WI38 (cell line): Measurements from ENCODE around the gene PTPN13.
A peak's percentile ranks its signal among the peaks of the same experiment; 100 is the strongest.

Experiments
- H3K4me3 ChIP-seq: 2 replicates; pipeline ENCODE4 v1.5.1; 2011; ENCODE audit warnings: low read depth, mild to moderate bottlenecking, control low read depth, low read length
- TF ChIP-seq, protein P1 (sequence below): IDR thresholded peaks from 2 replicates; pipeline ENCODE4 v1.5.1; 2012; ENCODE audit warnings: low read depth, mild to moderate bottlenecking, control low read depth, low read length

PTPN13 gene

DNA sequence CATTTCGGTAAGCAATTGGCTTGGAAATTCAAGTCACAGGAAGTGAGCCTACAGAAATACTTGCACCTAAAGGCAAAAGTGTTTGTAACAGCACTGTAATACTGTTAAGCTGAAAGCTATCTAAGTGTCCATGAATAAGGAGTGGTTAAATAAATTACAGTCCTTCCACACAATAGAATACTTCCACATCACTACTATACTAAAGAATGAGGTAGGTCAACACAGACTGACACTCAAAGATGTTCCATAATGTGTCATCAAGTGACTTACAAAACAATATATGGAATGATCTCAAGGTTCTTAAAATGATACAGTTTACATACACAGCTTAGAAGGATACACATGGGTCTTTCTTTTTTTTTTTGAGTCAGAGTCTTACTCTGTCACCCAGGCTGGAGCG, 228.0 kb downstream of the PTPN13 start:
- H3K4me3 ChIP-seq: no peak overlapping the region
- TF ChIP-seq, protein P1, sequence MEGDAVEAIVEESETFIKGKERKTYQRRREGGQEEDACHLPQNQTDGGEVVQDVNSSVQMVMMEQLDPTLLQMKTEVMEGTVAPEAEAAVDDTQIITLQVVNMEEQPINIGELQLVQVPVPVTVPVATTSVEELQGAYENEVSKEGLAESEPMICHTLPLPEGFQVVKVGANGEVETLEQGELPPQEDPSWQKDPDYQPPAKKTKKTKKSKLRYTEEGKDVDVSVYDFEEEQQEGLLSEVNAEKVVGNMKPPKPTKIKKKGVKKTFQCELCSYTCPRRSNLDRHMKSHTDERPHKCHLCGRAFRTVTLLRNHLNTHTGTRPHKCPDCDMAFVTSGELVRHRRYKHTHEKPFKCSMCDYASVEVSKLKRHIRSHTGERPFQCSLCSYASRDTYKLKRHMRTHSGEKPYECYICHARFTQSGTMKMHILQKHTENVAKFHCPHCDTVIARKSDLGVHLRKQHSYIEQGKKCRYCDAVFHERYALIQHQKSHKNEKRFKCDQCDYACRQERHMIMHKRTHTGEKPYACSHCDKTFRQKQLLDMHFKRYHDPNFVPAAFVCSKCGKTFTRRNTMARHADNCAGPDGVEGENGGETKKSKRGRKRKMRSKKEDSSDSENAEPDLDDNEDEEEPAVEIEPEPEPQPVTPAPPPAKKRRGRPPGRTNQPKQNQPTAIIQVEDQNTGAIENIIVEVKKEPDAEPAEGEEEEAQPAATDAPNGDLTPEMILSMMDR: no peak

DNA sequence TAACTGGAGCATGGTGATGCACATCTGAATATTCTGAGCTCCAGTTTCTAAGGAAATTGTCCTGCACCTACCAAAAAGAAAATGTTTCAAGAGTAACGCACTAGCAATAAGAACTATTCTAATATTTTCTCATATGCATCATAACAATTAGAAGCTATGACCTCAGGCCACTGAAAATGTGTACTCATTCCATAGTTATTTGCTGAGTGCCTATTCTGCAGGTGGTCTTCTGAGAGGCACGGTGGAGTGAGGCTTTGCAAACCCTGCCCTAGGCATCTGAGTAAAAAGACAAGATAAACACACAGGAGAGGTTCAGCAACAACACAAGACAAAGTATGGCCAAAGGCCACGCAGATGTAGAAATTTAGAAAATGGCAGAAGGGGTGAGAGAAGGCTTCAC, 231.4 kb downstream of the PTPN13 start:
- TF ChIP-seq, protein P1: no peak
- no peak overlapping the region for H3K4me3 ChIP-seq

DNA sequence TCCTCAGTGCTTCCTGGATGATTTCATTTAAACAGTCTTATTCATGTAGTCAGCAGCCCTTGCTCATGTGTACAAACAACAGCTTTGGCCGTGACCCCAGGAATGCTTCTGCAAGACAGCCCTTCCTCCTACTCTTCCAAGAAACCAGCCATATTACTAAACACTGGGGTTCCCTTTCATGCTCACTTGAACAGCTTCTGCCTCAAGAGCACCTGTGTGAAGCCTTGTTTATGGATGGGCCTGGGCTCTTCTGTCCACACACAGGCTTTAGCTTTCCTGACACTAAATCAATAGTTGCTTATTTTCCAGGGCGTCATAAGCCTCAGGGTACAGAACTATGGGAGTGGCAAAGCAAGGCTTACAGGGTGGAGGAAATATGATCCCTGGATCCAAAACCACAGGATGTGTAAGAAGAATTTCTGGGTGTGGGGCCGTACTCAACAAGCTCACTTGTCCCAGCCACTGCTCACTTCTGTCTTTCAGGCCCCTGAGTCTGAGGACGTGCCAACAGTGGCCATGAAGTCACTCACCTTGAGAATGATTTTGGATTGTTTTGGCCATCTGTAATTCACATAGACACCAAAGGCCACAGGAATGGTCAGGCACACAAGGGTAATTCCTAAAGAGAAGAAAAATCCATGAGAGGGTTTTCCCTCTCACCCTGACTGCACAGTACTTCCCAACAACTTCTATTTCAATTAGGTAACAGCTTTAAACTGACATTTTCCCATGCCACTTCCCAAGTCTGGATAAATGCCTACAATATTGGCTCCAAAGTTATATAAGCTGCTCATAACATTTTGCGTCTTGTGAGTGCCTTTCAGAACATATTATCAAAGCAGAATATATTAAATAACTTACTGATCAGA, 237.4 kb downstream of the PTPN13 start:
- H3K4me3 ChIP-seq: peak overlapping the region; percentile 32
- TF ChIP-seq, protein P1: no peak

DNA sequence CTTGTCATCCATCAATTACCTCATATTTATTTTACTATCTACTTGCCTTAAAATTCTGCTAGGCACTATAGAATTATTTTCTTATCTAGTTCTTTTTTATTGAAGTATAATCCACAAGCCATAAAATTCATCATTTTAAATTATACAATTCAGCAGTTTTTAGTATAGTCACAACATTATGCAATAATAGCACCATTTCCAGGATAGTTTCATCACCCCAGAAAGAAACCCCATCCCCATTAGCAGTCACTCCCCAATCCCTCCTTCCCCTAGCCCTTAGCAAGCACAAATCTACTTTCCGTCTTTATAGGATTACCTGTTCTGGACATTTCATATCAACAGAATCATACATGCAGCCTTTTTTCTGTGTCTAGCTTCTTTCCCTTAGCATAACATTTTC, 239.5 kb downstream of the PTPN13 start:
- no peak overlapping the region for H3K4me3 ChIP-seq
- TF ChIP-seq, protein P1: no peak

DNA sequence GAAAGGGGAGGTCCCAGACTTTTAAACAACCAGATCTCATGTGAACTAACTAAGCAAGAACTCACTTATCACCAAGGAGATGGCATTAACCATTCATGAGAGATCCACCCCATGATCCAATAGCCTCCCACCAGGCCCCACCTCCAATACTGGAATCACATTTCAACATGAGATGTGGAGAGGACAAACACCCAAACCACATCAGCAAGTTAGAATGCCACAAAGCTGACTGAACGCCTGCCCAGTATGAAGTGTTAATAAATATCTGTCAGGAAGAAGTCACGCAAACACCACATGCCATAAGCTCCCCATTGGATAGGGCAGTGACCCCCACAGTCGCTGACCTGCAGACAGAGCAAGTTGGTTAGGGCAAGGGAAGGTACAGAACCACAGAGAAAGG, 240.8 kb downstream of the PTPN13 start:
- TF ChIP-seq, protein P1: no peak
- H3K4me3 ChIP-seq: no peak overlapping the region

DNA sequence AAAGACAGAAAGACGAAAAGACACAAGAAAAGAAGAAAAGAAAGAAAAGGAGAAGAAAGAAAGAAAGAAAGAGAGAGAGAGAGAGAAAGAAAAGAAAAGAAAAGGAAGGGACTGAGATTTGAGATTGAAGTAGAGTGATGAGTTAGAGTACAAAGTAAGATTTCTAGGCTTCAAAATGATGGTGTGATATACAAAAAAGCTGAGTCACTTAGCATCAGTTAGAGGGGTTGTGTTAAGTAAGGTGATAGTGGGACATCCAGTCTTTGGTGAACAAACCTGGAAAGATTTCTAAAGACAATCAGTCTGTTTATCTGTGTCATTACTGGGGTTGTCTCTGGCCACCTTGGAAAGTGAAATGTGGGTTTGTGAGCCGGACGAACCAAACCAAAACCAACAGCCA, 241.6 kb downstream of the PTPN13 start:
- H3K4me3 ChIP-seq: no peak overlapping the region

More for the DNA sequence above, 241.6 kb downstream of the PTPN13 start:
- TF ChIP-seq, protein P1: no peak
